ENCODE results near the gene ZFYVE28.

ZFYVE28 gene

GRCh38 chr4:2399216-2399615, 19.2 kb downstream of the ZFYVE28 start:
- TF ChIP-seq EGR1 (IDR thresholded peaks at IDR 0.05) (no peak), CEBPB (IDR thresholded peaks at IDR 0.05) (no peak), EP300 (IDR thresholded peaks at IDR 0.05; ENCODE audit: borderline replicate concordance) (no peak)

GRCh38 chr4:2397596-2398379, 20.7 kb downstream of the ZFYVE28 start:
- TF ChIP-seq CEBPB (IDR thresholded peaks at IDR 0.05) (no peak), NFIC (IDR thresholded peaks at IDR 0.05) (no peak), EGR1 (IDR thresholded peaks at IDR 0.05) (no peak), TAF1 (IDR thresholded peaks at IDR 0.05; ENCODE audit: low read depth) (no peak), TEAD4 (IDR thresholded peaks at IDR 0.05) (no peak), TCF12 (IDR thresholded peaks at IDR 0.05; ENCODE audit: low read depth) (no peak)

GRCh38 chr4:2396781-2397368, 21.6 kb downstream of the ZFYVE28 start:
- no peak for TF ChIP-seq USF1 (IDR thresholded peaks at IDR 0.05)
- no peak for TF ChIP-seq YY1 (IDR thresholded peaks at IDR 0.05; ENCODE audit: low read depth)
- TF ChIP-seq TAF1 (IDR thresholded peaks at IDR 0.05; ENCODE audit: low read depth): no peak
- no peak for TF ChIP-seq ZBTB7A (IDR thresholded peaks at IDR 0.05; ENCODE audit: low read depth)
- no peak for TF ChIP-seq EP300 (IDR thresholded peaks at IDR 0.05; ENCODE audit: borderline replicate concordance)

GRCh38 chr4:2395584-2395983, 22.9 kb downstream of the ZFYVE28 start:
- TF ChIP-seq FOXM1 (IDR thresholded peaks at IDR 0.05; ENCODE audit: borderline replicate concordance, low read depth) (no peak), TAF1 (IDR thresholded peaks at IDR 0.05; ENCODE audit: low read depth) (no peak), TCF12 (IDR thresholded peaks at IDR 0.05; ENCODE audit: low read depth) (no peak), REST (IDR thresholded peaks at IDR 0.05; ENCODE audit: low read depth) (no peak), ZBTB7A (IDR thresholded peaks at IDR 0.05; ENCODE audit: low read depth) (no peak), CREB1 (IDR thresholded peaks at IDR 0.05; ENCODE audit: low read depth) (no peak), USF1 (IDR thresholded peaks at IDR 0.05) (no peak), YY1 (IDR thresholded peaks at IDR 0.05; ENCODE audit: low read depth) (no peak), NFIC (IDR thresholded peaks at IDR 0.05) (no peak), RAD21 (IDR thresholded peaks at IDR 0.05; ENCODE audit: low read depth) (no peak), EP300 (IDR thresholded peaks at IDR 0.05; ENCODE audit: borderline replicate concordance) (no peak), EGR1 (IDR thresholded peaks at IDR 0.05) (no peak)

- TF ChIP-seq EP300 (IDR thresholded peaks at IDR 0.05; ENCODE audit: borderline replicate concordance): no peak
Observed at GRCh38 chr4:2395038-2395437, 23.4 kb downstream of the ZFYVE28 start.

GRCh38 chr4:2394528-2394927, 23.9 kb downstream of the ZFYVE28 start:
- TF ChIP-seq FOXM1 (IDR thresholded peaks at IDR 0.05; ENCODE audit: borderline replicate concordance, low read depth) (no peak), USF1 (IDR thresholded peaks at IDR 0.05) (no peak), ZBTB7A (IDR thresholded peaks at IDR 0.05; ENCODE audit: low read depth) (no peak), TEAD4 (IDR thresholded peaks at IDR 0.05) (no peak), TCF12 (IDR thresholded peaks at IDR 0.05; ENCODE audit: low read depth) (no peak), TAF1 (IDR thresholded peaks at IDR 0.05; ENCODE audit: low read depth) (no peak), MAX (IDR thresholded peaks at IDR 0.05) (no peak), RAD21 (IDR thresholded peaks at IDR 0.05; ENCODE audit: low read depth) (no peak), EP300 (IDR thresholded peaks at IDR 0.05; ENCODE audit: borderline replicate concordance) (no peak), NFIC (IDR thresholded peaks at IDR 0.05) (no peak), YY1 (IDR thresholded peaks at IDR 0.05; ENCODE audit: low read depth) (no peak), EGR1 (IDR thresholded peaks at IDR 0.05) (no peak), CEBPB (IDR thresholded peaks at IDR 0.05) (no peak), CREB1 (IDR thresholded peaks at IDR 0.05; ENCODE audit: low read depth) (no peak), REST (IDR thresholded peaks at IDR 0.05; ENCODE audit: low read depth) (no peak)
